Medulla oblongata (tissue), 1 donor: ENCODE measurements around the gene SCYGR3.
A peak's percentile ranks its signal among the peaks of the same experiment; 100 is the strongest.
"Not testable (repeated sequence)": the region's sequence is repeated elsewhere in the genome, so short reads cannot be mapped to it uniquely, and the experiment has no call there.

Experiments
- DNase-seq: peaks from one replicate; pipeline ENCODE4 v3.0.0-alpha.2; 2015; ENCODE audit errors: extremely low spot score

The SCYGR3 gene

DNA sequence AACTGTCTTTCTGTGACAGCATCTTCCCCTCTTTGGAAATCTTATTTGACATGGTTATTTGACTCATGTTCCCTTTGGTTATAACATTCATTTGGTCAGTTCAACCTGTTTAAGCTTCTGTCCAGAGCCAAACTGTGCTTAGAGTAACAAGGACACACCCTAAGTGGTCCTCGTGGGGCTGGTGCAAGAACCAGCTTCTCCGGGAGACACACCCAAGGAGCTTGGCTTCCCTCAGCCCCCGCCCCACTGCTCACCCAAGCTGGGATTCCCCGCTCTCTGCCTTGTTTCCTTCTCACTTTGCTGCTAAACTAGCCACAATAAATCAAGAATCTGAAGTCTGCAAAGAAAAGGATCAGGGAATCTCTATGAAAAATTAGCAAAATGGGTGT is 1.4 kb downstream of the SCYGR3 start:
- DNase-seq: no peak

DNA sequence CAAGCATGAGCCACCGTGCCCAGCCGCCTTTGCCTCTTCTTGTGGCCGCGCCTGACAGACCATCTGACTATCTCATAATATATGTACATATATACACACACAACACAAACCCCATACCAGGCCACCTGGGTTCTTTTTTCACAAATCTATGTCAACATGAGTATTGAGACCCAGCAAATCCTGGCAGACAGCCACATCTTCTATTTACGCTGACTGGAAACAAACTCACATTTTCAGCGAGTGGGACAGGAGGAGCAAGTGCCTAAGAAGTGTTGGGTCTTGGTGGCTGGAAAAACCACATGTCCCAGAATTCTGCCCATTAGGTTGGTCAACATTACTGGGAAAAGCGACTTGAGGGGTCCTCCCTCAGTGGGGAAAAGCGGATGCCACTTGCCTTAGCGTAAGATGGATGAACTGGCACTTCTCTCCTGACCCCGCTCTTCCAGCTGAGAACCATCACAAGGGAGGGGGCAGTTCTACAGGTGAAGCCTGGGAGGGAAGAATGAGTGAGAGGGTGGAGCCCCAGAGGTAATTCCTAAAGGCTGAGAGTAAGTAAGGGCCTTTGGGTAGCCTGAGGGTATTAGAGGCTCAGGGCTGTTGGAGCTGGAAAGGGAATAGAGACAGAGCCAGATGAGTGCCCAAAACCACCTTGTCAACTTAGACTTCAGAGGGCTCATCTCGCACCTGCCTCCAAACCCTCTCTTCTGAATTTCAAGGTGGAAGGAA is 1.9 kb downstream of the SCYGR3 start:
- DNase-seq: no peak

DNA sequence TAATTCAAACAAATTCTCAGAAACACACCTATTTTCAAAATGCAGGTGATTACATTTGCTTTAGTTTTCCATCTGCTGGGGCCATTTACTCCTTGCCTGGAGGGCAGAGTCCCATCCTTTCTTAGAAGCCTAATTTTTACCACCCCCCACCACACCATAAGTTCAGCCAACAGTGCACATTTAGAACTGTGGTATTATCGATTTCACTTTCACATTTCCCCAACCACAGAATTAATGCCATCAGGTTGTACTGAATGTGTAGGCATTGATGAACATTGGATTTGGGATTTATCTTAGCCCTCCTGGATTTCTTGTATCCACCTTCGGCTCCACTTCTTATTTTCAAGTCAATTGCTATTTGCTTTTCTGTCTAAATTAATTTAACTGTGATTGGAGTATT is 4.5 kb downstream of the SCYGR3 start:
- no peak for DNase-seq

DNA sequence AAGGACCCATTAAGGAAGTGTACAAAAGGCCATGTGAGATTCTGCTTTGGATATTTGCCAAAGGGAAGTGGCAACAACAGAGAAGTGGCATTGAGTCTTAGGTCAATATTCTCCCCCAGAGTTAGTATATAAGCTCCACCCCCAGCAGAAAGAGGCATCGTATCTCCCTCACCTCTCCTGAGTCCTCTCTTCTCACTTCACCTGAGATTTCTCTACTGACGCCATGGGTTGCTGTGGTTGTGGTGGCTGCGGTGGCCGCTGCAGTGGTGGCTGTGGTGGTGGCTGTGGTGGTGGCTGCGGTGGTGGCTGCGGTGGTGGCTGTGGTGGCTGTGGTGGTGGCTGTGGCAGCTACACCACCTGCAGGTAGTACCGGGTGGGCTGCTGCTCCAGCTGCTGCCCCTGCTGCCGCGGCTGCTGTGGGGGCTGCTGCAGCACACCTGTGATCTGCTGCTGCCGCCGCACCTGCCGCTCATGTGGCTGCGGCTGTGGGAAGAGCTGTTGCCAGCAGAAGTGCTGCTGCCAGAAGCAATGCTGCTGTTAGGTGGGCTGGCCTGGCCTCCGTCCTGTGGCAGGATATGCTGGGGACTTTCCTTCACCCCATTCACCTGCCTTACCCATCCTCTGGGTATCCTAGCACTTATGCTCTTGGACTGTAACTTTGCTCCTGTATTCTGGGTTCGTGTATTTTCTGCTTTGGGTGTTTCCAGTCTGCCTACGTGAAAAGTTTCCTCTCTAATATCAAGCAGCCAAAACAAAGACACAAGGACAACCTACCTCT is 5.9 kb downstream of the SCYGR3 start:
- peak; percentile 80 for DNase-seq

DNA sequence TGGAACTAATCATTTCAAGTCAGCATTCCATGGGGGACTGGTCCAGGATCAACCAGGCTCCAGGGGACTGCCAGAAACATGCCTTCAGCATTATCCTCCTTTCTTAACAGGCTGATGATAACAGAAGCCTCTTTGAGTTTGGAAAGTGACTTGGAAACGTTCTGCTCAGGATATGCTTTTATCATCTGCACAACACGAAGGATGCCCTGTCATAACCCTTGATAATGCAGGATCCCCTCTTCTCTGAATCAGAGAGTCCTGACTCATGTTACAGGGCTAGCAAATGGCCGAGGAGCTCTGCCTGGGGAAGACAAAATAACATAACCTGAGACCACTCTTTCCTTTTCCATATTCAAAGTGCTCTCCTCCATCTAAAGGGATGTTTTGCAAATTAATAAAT is 6.7 kb downstream of the SCYGR3 start:
- DNase-seq: no peak

DNA sequence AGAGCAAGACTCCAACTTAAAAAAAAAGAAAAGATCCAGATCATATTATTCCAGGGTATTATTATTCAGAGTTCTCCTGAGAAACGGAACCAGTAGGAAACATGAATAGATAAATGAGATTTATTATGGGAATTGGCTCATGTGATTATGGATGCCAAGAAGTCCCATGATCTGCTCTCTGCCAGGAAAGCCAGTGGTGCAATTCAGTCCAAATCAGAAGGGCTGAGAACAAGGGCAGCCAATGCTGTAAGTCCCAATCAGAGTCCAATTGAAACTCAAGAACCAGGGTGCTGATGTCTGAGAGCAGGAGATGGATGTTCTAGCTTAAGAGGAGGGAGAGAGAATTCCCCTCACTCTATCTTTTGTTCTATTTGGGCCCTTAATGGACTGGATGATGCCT is 8.2 kb downstream of the SCYGR3 start:
- no peak for DNase-seq

DNA sequence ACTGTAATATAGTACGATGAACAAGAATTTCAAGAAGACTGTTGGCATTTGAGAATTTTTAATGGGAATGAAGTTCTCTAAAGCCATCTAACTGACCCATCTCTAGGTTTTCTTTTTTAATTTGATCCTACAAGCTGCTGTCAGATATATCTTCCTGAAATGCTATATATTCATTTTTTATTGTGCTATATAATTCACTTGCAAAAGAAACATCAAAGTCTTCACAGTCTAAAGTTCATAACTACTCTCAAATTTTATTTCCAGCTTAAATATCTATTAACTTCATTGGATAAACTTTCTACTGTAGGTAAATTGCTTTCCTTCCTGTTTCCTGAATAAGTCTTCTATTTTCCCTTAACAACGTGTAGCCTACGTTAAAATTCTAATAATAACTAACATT is 12.3 kb downstream of the SCYGR3 start:
- no peak for DNase-seq

DNA sequence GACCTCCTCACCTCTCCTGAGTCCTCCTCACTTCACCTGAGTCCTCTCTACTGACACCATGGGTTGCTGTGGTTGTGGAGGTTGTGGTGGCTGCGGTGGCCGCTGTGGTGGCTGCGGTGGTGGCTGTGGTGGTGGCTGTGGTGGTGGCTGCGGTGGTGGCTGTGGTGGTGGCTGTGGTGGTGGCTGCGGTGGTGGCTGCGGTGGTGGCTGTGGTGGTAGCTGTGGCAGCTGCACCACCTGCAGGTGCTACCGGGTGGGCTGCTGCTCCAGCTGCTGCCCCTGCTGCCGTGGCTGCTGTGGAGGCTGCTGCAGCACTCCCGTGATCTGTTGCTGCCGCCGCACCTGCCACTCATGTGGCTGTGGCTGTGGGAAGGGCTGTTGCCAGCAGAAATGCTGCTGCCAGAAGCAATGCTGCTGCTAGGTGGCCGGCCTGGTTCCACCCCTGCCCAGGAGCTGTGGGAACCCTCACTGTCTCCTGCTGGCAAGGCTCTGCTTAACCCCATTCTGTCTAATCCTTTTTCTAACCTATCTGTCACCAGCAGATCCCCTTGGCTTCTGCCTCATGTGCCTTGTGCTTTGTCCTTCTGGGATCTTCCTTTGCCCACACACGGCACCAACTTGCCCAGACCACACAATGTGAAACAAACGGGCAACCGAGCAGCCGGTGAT is 15.7 kb downstream of the SCYGR3 start, which contains the start of gene SCYGR2:
Gene SCYGR2 (plus strand): TSS at position 59 of the 669 bp plus-strand sequence. CDS start 0 bp downstream, at position 59.
- not testable (repeated sequence) for DNase-seq

DNA sequence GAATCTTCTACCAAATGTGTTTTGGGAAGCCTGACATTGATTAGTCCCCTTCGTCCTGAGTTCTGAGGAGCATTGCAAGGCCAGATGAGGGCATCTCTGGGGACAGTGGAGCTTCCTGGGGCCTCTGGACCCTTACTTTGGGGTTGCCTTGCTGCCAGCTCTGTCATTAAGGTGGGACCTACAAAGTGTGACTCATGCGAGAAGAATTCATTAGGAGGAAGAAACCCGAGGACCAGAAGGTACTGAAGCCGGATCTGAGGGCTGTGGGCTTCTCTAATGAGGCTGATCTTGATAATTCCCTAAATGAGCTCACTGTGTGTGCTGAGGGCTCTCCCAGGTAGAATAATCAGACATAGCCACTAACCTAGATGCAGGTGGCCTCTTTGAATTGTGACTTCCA is 16.6 kb downstream of the SCYGR3 start:
- no peak for DNase-seq

DNA sequence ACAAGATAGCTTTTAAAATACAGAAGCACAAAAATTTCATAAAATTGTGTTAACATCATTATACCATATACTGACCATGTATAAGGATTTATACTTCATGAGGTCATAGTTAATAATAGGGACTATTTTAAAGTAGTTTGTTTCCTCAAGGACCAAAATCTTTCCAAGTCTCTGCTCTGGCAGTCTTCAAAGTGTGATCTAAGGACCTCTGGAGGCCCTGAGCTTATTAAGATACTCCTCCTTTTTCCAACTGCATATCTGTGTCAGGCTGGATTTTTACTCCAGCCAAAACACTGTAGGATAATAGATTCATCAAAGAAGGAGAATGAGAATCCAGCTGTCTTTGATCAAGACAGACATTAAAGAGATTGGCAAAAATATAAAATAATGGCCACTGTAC is 17.6 kb downstream of the SCYGR3 start:
- no peak for DNase-seq

DNA sequence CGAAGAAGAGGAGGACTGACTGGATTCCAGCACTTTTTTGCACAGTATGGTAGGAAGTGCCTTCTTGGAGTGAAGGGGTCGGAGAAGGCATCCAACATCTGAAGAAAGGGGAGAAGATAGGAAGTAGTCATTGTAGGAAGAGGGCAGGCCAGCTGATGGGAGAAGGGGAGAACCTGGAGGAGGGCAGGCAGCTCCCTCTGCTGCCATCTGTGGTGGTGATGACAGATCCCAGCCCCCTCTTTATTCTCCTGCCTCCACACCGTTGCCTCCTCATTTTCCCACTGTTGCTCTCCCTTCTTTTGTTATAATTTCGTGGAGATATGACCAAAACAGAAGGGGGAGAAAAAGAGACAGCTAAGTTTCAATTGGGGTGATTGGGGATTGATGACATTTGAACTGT is 18.8 kb downstream of the SCYGR3 start:
- DNase-seq: no peak

DNA sequence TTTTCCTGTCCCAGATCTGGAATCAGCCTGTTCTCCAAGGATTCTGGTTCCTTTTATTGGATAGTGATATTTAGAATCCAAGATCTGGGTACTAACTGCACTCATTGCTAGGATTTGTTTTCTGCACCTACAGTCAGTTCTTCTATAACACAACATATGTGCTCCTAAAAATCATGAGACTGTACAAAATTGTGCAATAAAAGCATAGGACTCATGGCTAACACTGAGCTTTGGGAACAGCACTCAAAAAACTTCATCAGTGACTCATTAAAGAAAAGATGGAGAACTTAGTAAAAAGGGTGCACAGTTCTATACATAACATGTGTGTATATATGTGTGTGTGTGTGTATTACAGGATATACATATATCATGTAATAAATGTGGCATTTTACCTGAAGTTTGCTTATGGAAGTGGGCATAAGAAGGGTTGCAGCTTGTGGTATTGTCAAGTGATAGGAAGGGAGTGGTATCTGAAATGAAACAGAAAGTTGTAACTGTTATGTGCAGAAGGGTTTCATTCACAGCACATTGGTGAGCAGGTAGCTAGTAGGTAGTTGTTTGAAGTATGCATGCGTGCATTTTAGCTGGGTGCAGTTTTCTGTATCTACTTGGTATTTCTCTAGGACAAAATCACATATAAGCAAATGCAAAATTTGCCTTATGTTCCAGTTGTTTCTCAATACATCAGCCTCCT is 21.8 kb downstream of the SCYGR3 start:
- DNase-seq: no peak

DNA sequence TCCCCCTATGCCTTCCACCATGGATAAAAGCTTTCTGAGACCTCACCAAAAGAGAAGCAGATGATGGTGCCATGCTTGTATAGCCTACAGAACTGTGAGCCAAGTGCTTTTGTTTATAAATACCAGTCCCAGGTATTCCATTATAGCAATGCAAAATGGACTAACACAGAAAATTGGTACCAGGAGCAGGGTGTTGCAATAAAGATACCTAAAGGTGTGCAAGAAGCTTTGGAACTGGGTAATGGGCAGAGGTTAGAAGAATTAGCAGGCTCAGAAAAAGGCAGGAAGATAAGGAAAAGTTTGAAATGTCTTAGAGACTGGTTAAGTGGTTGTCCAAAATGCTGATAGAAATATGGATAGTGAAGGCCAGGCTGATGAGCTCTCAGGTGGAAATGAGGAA is 32.3 kb downstream of the SCYGR3 start:
- DNase-seq: no peak

DNA sequence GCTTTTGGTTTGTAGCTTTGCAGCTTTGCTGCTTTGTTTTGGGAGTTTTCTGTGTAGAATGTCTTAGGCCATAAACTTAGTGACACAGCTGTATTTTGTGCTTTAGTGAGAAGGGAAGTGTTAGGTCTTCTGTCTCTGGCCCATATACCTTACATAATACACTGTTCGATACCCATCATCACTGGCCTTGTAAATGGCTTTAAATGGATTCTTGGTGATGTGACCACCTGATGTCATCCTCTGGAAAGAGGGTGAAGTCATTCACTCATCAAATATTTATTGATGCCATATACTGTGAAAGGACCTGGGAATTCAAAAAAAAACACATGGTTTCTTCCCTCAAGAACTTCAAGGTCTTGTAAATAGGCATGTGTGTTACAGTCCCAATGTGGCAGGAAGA is 34.8 kb downstream of the SCYGR3 start:
- DNase-seq: no peak

DNA sequence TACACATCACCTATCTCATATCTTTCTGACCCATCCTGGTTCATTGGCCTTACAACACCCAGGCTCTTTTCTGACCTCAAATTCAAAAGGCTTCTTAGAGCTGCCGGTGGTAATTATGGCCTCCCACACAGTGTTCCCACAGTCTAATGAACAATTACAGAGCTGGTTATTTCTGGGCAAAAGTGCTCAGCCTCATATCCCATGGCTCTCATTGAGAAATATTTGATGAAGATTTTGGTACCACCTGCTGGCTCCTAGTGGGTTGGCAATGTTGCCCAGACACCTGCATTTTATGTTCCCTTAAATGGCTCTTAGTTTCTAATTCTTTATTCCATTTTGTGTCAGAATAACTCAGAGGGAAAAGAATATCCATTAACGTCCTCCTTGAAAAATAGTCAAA is 36.0 kb downstream of the SCYGR3 start:
- DNase-seq: no peak

DNA sequence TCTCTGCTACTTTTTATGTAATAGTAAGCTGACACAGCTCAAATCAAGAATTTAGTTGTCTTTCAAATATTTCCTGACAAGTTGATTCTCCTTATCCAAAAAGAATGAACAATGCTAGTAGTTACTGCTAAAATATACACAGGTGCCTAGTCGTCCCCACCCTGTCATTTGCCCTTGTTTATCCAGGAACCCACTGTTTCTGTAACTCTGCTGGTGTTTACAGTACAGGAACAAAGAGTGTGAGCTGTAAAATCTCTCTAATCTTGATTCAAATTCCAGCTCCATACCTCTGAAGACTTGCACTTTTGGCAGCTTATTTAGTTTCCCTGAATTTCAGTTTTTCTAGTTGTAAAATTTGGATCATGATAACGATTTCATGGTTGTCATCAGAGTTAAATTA is 37.1 kb downstream of the SCYGR3 start:
- no peak for DNase-seq

DNA sequence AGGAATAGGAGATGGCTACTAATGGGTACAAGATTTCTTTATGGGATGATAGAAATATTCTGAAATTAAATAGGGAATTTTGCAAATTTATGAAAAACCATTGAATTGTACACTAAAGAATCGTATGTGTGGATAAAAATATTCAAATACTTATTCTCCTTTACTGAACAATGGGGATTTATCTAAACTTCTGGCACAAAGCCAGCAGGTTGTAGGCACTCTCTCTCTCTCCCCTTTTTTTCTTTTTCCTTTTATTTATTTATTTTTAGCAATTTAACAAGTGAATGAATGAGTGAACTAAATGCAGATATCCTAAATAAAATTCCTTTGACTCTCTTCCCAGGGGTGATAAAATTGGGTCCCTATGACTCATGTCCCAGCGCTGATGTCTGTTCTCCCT is 37.8 kb downstream of the SCYGR3 start:
- no peak for DNase-seq

DNA sequence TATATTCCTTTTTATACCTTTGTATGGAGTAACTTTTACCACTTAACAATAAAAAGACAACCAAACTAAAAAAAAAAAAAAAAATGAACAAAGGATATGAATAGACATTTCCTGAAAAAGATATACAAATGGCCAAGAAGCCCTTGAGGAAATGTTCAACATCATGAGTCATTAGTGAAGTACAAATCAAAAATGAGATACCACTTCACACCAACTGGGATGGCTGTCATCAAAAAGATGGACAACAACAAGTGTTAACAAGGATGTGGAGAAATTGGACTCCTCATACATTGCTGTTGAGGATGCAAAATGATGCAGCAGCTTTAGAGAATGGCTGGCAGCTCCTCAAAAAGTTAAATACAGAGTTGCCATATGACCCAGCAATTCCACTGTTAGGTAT is 38.5 kb downstream of the SCYGR3 start:
- no peak for DNase-seq

DNA sequence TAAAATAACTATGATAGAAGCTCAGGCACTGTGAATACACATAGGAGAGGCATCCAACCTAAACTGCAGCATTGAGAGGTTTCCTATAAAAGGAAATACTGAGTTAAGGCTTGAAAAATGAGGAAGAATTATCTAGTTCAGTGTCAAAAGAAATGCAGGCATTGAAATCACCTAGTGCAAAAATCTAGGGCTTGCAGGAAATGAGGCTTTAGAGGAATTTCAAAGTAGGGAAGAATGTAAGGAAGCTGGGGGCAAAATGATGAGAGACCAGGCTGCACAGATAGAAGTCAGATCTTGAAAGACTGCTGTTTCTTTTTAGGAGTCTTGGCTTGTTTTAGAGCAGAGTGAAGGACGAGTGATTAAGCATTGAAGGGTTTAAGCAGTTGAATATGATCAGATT is 44.0 kb downstream of the SCYGR3 start:
- DNase-seq: no peak

DNA sequence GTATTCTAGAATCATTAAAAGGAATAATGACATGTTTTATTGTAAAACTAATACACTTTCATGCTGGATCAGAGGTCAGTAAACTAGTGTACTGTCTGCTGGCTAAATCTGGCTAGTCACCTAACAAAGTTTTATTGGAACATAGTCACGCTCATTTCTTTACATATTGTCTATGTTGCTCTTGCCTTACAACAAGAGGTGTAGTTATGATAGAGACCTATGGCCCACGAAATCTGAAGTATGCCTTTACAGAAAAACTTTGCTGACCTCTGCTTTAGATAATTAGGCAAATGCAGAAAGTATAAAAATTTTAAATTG is 45.8 kb downstream of the SCYGR3 start:
- DNase-seq: no peak

DNA sequence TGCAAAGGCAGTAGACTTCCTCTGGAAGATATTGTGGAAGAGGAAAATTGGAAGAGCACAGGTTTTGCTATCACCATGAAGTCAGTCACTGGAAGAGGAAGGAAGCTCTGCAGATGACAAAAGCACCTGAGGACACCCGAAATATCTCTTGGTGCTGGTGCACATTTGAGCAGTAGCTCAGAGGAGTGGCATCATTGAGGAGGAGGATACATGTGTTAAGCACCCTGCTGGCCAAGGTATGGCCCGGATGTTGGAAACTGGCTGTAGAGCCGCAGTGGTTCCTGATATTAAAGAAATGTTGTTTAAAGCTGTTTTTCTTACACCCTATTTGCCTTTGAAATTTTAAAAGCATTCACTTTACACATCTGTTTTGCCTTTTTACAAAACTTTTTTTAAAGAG is 48.6 kb downstream of the SCYGR3 start:
- no peak for DNase-seq

DNA sequence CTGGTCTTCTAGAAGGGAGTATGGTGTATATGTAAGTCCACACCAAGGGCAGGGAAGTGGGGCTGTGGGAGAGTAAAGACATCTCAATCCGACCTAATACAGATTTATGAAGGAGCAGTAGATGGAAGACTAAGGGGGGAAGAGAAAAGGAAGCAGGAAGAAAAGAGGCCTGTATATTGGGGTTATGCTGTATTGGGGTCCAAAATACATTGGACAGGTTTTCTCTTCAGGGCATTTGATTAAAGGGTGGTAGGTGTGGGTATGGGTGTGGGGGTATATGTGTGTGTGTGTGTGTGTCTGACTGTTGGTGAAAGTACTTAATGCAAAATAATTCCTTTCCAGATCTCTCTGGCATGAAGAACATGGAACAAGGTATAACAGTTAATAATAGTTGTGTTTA is 49.6 kb downstream of the SCYGR3 start:
- DNase-seq: no peak
